ENCODE results near the gene GRHL3. TPM values are rescaled to one million over a fixed set of nuclear protein-coding genes. Genes with fewer than 3 reads are reported as not detected.

The GRHL3 gene
- total and polyA plus RNA-seq, 4 donors: 0.23 to 0.95 (median 0.35) TPM

- no peak for TF ChIP-seq CTCF (IDR thresholded peaks at IDR 0.05; ENCODE audit: control extremely low read depth, extremely low read depth)
- ATAC-seq (ENCODE audit: insufficient read depth, low FRiP score) (no peak), DNase-seq (no peak)
- Histone ChIP-seq H3K27me3 (ENCODE audit: control insufficient read depth in 3 of 3, insufficient read depth in 3 of 3, low read length in 2 of 3) (peaks cover 0 to 5% (median 0%) of the 10 kb centered on the region in 3 donors), H3K9me3 (ENCODE audit: control insufficient read depth in 4 of 4, insufficient read depth in 3 of 4, low read length in 3 of 4) (no peaks in the 10 kb centered on the region), H3K4me3 (no peak overlapping the region), H3K36me3 (ENCODE audit: control insufficient read depth in 4 of 4, insufficient read depth in 4 of 4, low read length in 4 of 4) (no peaks in the 10 kb centered on the region), H3K27ac (ENCODE audit: low read depth in 1 of 2, low read length in 1 of 2) (no peak overlapping the region), H3K4me1 (ENCODE audit: control insufficient read depth in 5 of 5, insufficient read depth in 5 of 5, low read length in 5 of 5) (peaks cover 0 to 5% (median 0%) of the 10 kb centered on the region in 5 donors), H3K9ac (ENCODE audit: insufficient read depth in 1 of 2, low read length in 2 of 2) (no peak overlapping the region)
These were observed 8.3 kb downstream of the GRHL3 start for GRCh38 chr1:24327486-24327885.

GRCh38 chr1:24327891-24328290 lies 8.7 kb downstream of the GRHL3 start:
- H3K4me3 ChIP-seq: no peak overlapping the region
- no peak overlapping the region for H3K27ac ChIP-seq (ENCODE audit: low read depth in 1 of 2, low read length in 1 of 2)
- H3K9ac ChIP-seq (ENCODE audit: insufficient read depth in 1 of 2, low read length in 2 of 2): no peak overlapping the region
- ATAC-seq (ENCODE audit: insufficient read depth, low FRiP score): no peak
- TF ChIP-seq CTCF (IDR thresholded peaks at IDR 0.05; ENCODE audit: control extremely low read depth, extremely low read depth): no peak
- peaks cover 0 to 5% (median 0%) of the 10 kb centered on the region in 3 donors for H3K27me3 ChIP-seq (ENCODE audit: control insufficient read depth in 3 of 3, insufficient read depth in 3 of 3, low read length in 2 of 3)
- no peaks in the 10 kb centered on the region for H3K9me3 ChIP-seq (ENCODE audit: control insufficient read depth in 4 of 4, insufficient read depth in 3 of 4, low read length in 3 of 4)
- no peaks in the 10 kb centered on the region for H3K36me3 ChIP-seq (ENCODE audit: control insufficient read depth in 4 of 4, insufficient read depth in 4 of 4, low read length in 4 of 4)
- no peak for DNase-seq
- peaks cover 0 to 1% (median 0%) of the 10 kb centered on the region in 5 donors for H3K4me1 ChIP-seq (ENCODE audit: control insufficient read depth in 5 of 5, insufficient read depth in 5 of 5, low read length in 5 of 5)
- 91 to 94% methylated on average over 2 of the region's 2 CpGs for WGBS, 2 donors

- no peak for TF ChIP-seq CTCF (IDR thresholded peaks at IDR 0.05; ENCODE audit: control extremely low read depth, extremely low read depth)
- Histone ChIP-seq H3K9me3 (ENCODE audit: control insufficient read depth in 4 of 4, insufficient read depth in 3 of 4, low read length in 3 of 4) (no peaks in the 10 kb centered on the region), H3K27me3 (ENCODE audit: control insufficient read depth in 3 of 3, insufficient read depth in 3 of 3, low read length in 2 of 3) (peaks cover 0 to 5% (median 0%) of the 10 kb centered on the region in 3 donors), H3K9ac (ENCODE audit: insufficient read depth in 1 of 2, low read length in 2 of 2) (no peak overlapping the region), H3K36me3 (ENCODE audit: control insufficient read depth in 4 of 4, insufficient read depth in 4 of 4, low read length in 4 of 4) (no peaks in the 10 kb centered on the region), H3K4me1 (ENCODE audit: control insufficient read depth in 5 of 5, insufficient read depth in 5 of 5, low read length in 5 of 5) (no peaks in the 10 kb centered on the region), H3K4me3 (no peak overlapping the region), H3K27ac (ENCODE audit: low read depth in 1 of 2, low read length in 1 of 2) (no peak overlapping the region)
- 81 to 85% methylated on average over 9 of the region's 9 CpGs for WGBS, 2 donors
- no peak for DNase-seq
- ATAC-seq (ENCODE audit: insufficient read depth, low FRiP score): no peak
These were observed 10.2 kb downstream of the GRHL3 start for GRCh38 chr1:24329331-24329730.
